Pons (tissue), 1 donor: ENCODE measurements around the gene FBL.
"Not testable (repeated sequence)": the region's sequence is repeated elsewhere in the genome, so short reads cannot be mapped to it uniquely, and the experiment has no call there.

Experiments
- DNase-seq: peaks from one replicate; pipeline ENCODE4 v3.0.0-alpha.2; 2016; ENCODE audit warnings: low spot score

FBL gene

GRCh38 chr19:39845933-39846677 is at the start of gene FBL:
FBL (minus strand) TSS chr19:39846379; CDS start chr19:39846300, 79 bp downstream.
- peak; percentile 89 for DNase-seq

GRCh38 chr19:39895096-39895495 is 48.9 kb upstream of the FBL start:
- not testable (repeated sequence) for DNase-seq

- DNase-seq, result not testable (repeated sequence)
Observed at GRCh38 chr19:39894236-39894606, 48.0 kb upstream of the FBL start.

DNA sequence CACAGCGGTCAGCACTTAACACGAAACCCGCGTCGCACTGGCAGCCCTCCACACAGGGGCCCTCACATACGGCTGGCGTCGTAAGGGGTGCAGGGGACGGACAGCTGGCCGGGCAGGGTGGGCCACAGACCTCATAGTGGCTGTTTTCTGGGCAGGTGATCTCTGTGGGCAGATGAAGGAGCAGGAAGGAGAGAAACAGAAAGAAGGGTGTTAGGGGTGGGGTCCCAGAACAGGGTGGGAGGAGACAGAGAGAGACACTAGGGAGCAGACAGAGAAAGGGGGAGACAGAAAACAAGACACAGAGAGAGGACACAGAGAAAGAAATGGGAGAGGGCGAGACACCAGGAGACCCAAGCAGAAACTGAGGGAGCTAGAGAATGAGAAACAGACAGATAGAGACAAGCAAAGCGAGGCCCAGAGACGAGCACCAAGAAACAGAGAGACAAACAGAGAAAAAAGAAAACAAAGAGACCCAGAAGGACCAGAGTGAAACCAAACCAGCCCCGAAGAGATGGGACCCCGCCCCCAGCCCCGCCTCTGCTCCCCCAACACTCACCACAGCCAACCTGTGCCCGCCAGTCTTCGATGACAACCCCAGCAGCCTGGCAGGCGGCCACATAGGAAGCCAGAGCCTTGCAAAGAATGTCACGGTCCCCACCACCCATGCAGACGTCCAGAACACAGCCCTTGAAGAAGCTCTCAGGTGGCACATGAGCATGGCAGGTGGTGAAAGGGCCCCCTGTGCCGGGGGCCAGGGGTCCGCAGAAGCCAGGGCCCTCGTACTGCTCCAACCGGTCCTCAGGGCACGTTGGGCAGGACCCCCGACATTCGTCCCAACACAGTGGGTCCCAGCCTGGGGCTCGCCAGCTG is 47.4 kb upstream of the FBL start:
- DNase-seq, result not testable (repeated sequence)

DNA sequence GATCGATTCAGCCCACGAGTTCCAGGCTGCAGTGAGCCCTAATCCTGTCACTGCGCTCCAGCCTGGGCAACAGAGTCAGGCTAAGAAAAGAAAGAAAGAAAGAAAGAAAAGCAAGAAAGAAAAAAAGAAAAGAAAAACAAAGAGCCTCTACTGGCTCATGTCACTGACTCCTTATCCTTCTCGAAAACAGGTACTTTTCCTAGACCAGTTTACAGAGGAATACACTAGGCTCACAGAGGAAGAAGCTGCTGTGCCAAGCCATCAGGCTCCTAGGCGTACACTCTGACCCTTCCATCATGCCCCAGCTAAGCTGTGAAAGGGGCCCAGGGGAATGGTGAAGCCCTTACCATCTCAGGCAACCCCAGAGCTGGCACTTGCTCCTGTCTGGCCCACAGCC is 46.3 kb upstream of the FBL start:
- DNase-seq, result not testable (repeated sequence)

DNA sequence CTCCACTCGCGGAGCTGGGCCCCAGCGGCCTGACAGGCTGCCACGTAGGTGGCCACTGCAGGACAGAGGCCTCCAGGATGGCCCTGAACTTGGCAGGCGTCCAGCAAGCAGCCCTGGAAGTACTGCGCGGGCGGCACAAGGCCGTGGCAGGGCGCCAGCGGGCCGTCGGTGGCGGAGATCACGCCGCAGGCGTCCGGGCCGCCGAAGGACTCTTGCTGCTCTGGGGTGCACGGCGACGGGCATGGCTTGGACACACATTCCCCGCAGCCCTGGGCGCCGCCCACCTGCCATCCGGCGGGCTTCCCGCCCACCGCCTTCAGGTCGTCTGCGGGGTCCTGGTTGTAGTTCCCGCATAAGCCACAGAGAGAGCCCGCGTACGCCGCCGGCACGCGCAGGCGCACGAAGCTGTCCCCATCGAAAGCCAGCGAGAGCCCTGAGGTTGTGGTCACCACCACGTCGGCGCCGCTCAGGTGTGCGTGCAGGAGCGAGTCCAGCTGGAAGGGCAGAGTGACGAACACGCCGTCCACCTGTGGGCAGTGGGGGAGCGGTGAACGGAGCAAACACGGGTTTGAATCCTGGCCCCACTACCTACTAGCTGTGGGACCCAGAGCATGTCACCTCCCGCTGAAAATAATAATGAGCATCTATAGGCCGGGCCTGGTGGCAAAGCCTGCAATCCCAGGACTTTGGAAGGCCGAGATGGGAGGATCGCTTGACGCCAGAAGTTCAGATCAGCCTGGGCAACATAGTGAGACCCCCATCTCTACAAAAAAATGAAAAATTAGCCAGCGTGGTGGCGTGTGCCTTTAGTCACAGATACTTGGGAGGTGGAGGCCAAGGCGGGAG is 45.7 kb upstream of the FBL start:
- DNase-seq, result not testable (repeated sequence)

DNA sequence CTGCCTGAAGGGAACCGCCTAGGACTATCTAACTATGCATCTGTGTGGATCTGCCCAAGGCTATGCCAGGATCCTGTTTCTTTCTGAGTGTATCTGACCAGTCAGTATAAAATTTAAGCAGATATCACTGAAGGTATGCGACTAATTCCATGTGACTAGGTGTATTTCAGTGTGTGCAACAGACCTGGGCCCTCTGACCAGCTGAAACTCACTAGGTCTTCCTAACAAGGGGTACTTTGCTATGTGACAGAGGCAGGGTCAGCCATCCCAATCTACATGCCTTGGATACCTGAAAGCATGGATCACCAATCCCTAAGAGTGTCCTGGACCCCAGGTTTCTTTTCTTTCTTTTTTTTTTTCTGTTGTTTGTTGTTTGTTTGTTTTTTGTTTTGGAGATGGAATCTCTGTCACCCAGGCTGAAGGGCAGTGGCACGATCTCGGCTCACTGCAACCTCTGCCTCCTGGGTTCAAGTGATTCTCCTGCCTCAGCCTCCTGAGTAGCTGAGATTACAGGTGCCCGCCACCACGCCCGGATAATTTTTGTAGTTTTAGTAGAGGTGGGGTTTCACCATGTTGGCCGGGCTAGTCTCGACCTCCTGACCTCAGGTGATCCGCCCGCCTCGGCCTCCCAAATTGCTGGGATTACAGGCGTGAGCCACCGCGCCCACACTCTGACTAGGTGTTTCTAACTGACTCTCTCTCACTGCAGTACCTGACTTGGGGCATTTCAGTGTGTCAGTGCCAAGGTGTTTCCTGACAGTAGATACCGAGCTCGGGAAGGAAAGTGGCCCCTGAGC is 44.8 kb upstream of the FBL start:
- DNase-seq, result no peak

DNA sequence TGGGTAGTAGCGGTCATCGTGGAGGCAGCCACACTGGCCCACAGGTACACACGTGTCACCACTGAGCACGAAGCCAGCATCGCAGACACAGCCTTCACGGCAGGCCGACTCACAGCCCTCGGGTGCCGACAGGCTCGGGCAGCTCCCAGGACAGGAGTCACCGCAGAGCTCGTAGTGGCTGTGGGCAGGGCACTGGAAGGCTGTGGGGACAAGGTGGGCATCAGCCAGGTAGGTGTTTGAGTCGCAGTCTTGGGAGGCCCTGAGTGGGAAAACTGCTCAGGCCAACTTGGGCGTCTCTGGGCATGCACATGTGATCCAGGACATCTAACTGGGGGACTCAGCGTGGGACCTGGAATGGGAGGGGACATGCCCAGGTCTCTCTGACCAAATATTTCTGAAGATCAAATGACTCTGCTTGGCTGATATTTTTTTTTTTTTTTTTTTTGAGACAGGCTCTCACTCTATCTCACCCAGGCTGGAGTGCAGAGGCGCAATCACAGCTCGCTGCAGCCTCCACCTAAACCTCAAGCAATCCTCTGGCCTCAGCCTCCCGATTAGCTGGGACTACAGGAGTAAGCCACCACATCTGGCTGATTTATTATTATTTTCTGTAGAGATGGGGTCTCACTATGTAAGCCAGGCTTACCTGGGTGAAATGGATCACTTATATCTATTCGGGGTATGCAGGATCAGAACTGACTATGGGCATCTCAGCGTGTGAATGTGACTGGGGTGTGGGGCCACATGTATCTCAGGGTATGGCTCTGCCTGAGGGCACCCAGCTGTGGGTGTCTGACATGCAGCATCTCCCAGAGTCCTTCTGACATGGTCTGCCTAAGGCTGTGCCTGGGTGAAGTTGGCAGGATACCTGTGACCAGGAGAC is 43.9 kb upstream of the FBL start:
- DNase-seq, result not testable (repeated sequence)

GRCh38 chr19:39887456-39887951 is 41.3 kb upstream of the FBL start:
- not testable (repeated sequence) for DNase-seq

DNA sequence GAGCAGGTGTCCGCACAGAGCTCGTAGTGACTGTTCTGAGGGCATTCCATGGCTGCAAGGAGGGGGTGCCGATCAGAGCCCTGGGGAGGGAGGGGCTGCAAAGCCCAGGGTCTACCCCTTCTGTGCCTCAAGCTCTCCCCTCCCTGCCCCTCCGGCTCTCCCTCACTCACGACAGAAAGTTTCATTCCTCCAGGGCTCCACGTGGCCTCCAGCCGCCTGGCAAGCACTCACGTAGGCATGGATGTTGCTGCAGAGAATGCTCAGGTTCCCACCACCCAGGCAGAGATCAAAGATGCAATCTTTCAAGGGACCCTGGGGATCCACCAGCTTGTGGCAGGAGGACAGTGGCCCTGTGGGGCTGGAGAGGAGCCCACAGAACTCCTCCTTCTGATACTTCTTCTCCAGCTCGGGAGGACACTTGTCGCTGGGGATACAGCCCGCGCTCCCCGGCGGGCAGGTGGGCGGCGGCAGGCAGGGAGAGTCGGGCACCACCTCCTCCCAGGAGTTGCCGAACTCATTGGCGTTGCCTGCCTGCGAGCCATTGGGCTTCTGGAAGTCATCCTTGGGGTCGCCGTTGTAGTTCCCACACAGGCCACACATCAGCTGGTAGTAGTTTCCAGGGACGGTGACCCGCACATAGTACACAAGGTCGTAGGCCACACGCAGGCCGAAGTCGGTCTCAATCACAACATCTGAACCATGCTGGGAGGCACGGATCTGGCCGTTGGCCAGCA is 39.8 kb upstream of the FBL start:
- not testable (repeated sequence) for DNase-seq

GRCh38 chr19:39884721-39885120 is 38.5 kb upstream of the FBL start:
- DNase-seq, result not testable (repeated sequence)

- DNase-seq, result not testable (repeated sequence)
Observed at GRCh38 chr19:39882645-39883044, 36.5 kb upstream of the FBL start.

- peak; percentile 24 for DNase-seq
Observed at GRCh38 chr19:39881495-39882110, 35.4 kb upstream of the FBL start.

GRCh38 chr19:39880241-39880640 is 34.1 kb upstream of the FBL start:
- DNase-seq, result not testable (repeated sequence)

GRCh38 chr19:39879796-39880195 is 33.6 kb upstream of the FBL start:
- not testable (repeated sequence) for DNase-seq

DNA sequence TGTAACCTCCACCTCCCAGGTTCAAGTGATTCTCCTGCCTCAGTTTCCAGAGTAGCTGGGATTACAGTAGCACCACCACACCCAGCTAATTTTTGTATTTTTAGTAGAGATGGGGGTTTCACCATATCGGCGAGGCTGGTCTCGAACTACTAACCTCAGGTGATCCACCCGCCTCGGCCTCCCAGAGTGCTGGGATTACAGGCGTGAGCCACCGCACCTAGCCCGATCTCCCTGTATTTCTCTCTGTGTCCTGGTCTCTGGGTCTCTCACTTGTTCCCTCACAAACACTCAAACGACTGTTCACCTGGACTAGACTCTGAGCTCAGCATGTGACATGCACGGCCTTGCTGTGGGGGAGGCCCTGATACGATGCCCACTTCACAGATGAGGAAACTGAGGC is 32.7 kb upstream of the FBL start:
- DNase-seq, result not testable (repeated sequence)

GRCh38 chr19:39878398-39878797 is 32.2 kb upstream of the FBL start:
- no peak for DNase-seq

- not testable (repeated sequence) for DNase-seq
Observed at GRCh38 chr19:39877982-39878381, 31.8 kb upstream of the FBL start.

- DNase-seq, result not testable (repeated sequence)
Observed at GRCh38 chr19:39877488-39877887, 31.3 kb upstream of the FBL start.
